GM19397 (cell line): ENCODE results near the gene NRCAM.
A peak's percentile ranks its signal among the peaks of the same experiment; 100 is the strongest.

Experiments
- ATAC-seq: cut with Tn5 transposase; IDR thresholded peaks from one replicate; pipeline ENCODE4 v1.9.1; 2021; ENCODE audit warnings: mild to moderate bottlenecking, moderate library complexity; ENCODE audit not compliant: unreplicated experiment

NRCAM gene

GRCh38 chr7:108427766-108428165 is 28.5 kb downstream of the NRCAM start:
- no peak for ATAC-seq

- ATAC-seq: no peak
Observed at GRCh38 chr7:108425714-108426275, 30.4 kb downstream of the NRCAM start.

GRCh38 chr7:108424013-108424412 is 32.2 kb downstream of the NRCAM start:
- no peak for ATAC-seq

GRCh38 chr7:108423089-108423989 is 32.9 kb downstream of the NRCAM start:
- no peak for ATAC-seq

- ATAC-seq: no peak
Observed at GRCh38 chr7:108421720-108422331, 34.4 kb downstream of the NRCAM start.

GRCh38 chr7:108419961-108420908 is 36.0 kb downstream of the NRCAM start:
- no peak for ATAC-seq

- ATAC-seq: no peak
Observed at GRCh38 chr7:108418946-108419345, 37.3 kb downstream of the NRCAM start.

GRCh38 chr7:108417926-108418325 is 38.3 kb downstream of the NRCAM start:
- ATAC-seq: no peak

GRCh38 chr7:108417144-108417543 is 39.1 kb downstream of the NRCAM start:
- no peak for ATAC-seq

GRCh38 chr7:108415821-108416536 is 40.3 kb downstream of the NRCAM start:
- peak; percentile 87 for ATAC-seq

- ATAC-seq: no peak
Observed at GRCh38 chr7:108415084-108415483, 41.2 kb downstream of the NRCAM start.

- no peak for ATAC-seq
Observed at GRCh38 chr7:108413782-108414492, 42.3 kb downstream of the NRCAM start.

GRCh38 chr7:108413337-108413736 is 42.9 kb downstream of the NRCAM start:
- ATAC-seq: no peak

GRCh38 chr7:108409146-108409545 is 47.1 kb downstream of the NRCAM start:
- ATAC-seq: no peak

GRCh38 chr7:108408296-108408991 is 47.8 kb downstream of the NRCAM start:
- ATAC-seq: no peak

GRCh38 chr7:108407676-108408075 is 48.6 kb downstream of the NRCAM start:
- ATAC-seq: no peak

GRCh38 chr7:108406222-108406890 is 49.9 kb downstream of the NRCAM start:
- ATAC-seq: no peak
